LNCAP (cell line): ENCODE data around the gene DCP2.

Source experiments
- CTCF ChIP-seq: fragments of 450-650 bp; IDR thresholded peaks from 2 replicates; pipeline ENCODE4 v1.5.1; 2017; ENCODE audit warnings: mild to moderate bottlenecking

Gene DCP2

GRCh38 chr5:113060408-113061025 lies 83.9 kb downstream of the DCP2 start:
- TF ChIP-seq CTCF: no peak

- no peak for TF ChIP-seq CTCF
Observed at GRCh38 chr5:113061846-113062780, 85.5 kb downstream of the DCP2 start.

- no peak for TF ChIP-seq CTCF
Observed at GRCh38 chr5:113062869-113063508, 86.4 kb downstream of the DCP2 start.

- TF ChIP-seq CTCF: no peak
Observed at GRCh38 chr5:113063927-113064326, 87.3 kb downstream of the DCP2 start.

- TF ChIP-seq CTCF: no peak
Observed at GRCh38 chr5:113064806-113065205, 88.2 kb downstream of the DCP2 start.

GRCh38 chr5:113065626-113066025 lies 89.0 kb downstream of the DCP2 start:
- TF ChIP-seq CTCF: no peak

GRCh38 chr5:113067635-113068344 lies 91.2 kb downstream of the DCP2 start:
- TF ChIP-seq CTCF: no peak
